Activated CD8-positive, alpha-beta memory T cell treated with anti-CD3 and anti-CD28 coated beads for 4 hours (primary cell): Measurements from ENCODE around the gene HOXB3.
A peak's percentile ranks its signal among the peaks of the same experiment; 100 is the strongest.
"Not testable (repeated sequence)": the region's sequence is repeated elsewhere in the genome, so short reads cannot be mapped to it uniquely, and the experiment has no call there.

ENCODE experiments used
- DNase-seq, 2 donors: peaks; one replicate each; pipeline ENCODE4 v3.0.0-alpha.2; 2020; ENCODE audit warnings: low read depth in 2 of 2

Gene HOXB3

GRCh38 chr17:48526608-48527546 lies 63.2 kb downstream of the HOXB3 start:
- no peak for DNase-seq

- no peak for DNase-seq
Observed at GRCh38 chr17:48523010-48523409, 67.0 kb downstream of the HOXB3 start.

- DNase-seq = no peak
Observed at GRCh38 chr17:48522031-48522653, 67.9 kb downstream of the HOXB3 start.

GRCh38 chr17:48520631-48521079 lies 69.4 kb downstream of the HOXB3 start:
- no peak for DNase-seq

GRCh38 chr17:48519427-48519826 lies 70.6 kb downstream of the HOXB3 start:
- no peak for DNase-seq

GRCh38 chr17:48517478-48517877 lies 72.6 kb downstream of the HOXB3 start:
- DNase-seq = no peak

GRCh38 chr17:48515925-48516900 lies 73.8 kb downstream of the HOXB3 start:
- DNase-seq = no peak

- DNase-seq = no peak
Observed at GRCh38 chr17:48514477-48514876, 75.6 kb downstream of the HOXB3 start.

GRCh38 chr17:48513666-48514455 lies 76.2 kb downstream of the HOXB3 start:
- no peak for DNase-seq

GRCh38 chr17:48513097-48513496 lies 76.9 kb downstream of the HOXB3 start:
- no peak for DNase-seq

- no peak for DNase-seq
Observed at GRCh38 chr17:48510761-48511604, 79.1 kb downstream of the HOXB3 start.

- DNase-seq = no peak
Observed at GRCh38 chr17:48510381-48510760, 79.7 kb downstream of the HOXB3 start.

- not testable (repeated sequence) for DNase-seq
Observed at GRCh38 chr17:48509708-48510107, 80.3 kb downstream of the HOXB3 start.

GRCh38 chr17:48506246-48506645 lies 83.8 kb downstream of the HOXB3 start:
- no peak for DNase-seq

GRCh38 chr17:48505788-48506187 lies 84.3 kb downstream of the HOXB3 start:
- peak in 1 of 2 donors; percentile 17 for DNase-seq

GRCh38 chr17:48504953-48505352 lies 85.1 kb downstream of the HOXB3 start:
- DNase-seq = no peak

GRCh38 chr17:48503747-48504146 lies 86.3 kb downstream of the HOXB3 start:
- DNase-seq = no peak

- DNase-seq = no peak
Observed at GRCh38 chr17:48502901-48503300, 87.1 kb downstream of the HOXB3 start.

- DNase-seq = no peak
Observed at GRCh38 chr17:48502312-48502711, 87.7 kb downstream of the HOXB3 start.
